Neural cell (in vitro differentiated cells): ENCODE data around the gene NCAPD2. TPM values are rescaled to one million over a fixed set of nuclear protein-coding genes. Genes with fewer than 3 reads are reported as not detected.
"Not testable (repeated sequence)": the region's sequence is repeated elsewhere in the genome, so short reads cannot be mapped to it uniquely, and the experiment has no call there.

Experiments
- H2AFZ ChIP-seq: fragments of 200-600, 300-800 bp; sonication (generic), shearing (Covaris generic); 2 replicates; pipeline ENCODE4 v1.6.0; 2014; ENCODE audit warnings: low read depth, mild to moderate bottlenecking, antibody characterized with exemption, low read length, moderate library complexity
- H3F3A ChIP-seq: fragments of 200-600 bp; shearing (Covaris generic); 2 replicates; pipeline ENCODE4 v1.6.1; 2016; ENCODE audit warnings: mild to moderate bottlenecking, moderate library complexity, mixed read lengths, antibody characterized with exemption, low read length; ENCODE audit not compliant: insufficient read depth, poor library complexity, severe bottlenecking
- H3K27ac ChIP-seq: fragments of 200-600, 300-800 bp; sonication (generic), shearing (Covaris generic); 2 replicates; pipeline ENCODE4 v1.5.1; 2014; ENCODE audit warnings: mild to moderate bottlenecking, low read length, moderate library complexity
- H3K27me3 ChIP-seq: fragments of 300-800, 200-600 bp; sonication (generic), shearing (Covaris generic); 2 replicates; pipeline ENCODE4 v1.6.0; 2014; ENCODE audit warnings: mild to moderate bottlenecking, low read depth, low read length, moderate library complexity; ENCODE audit not compliant: insufficient read depth
- H3K36me3 ChIP-seq: fragments of 300-800, 200-600 bp; sonication (generic), shearing (Covaris generic); 2 replicates; pipeline ENCODE4 v1.5.1; 2014; ENCODE audit warnings: mild to moderate bottlenecking, antibody characterized with exemption, low read length, moderate library complexity; ENCODE audit not compliant: insufficient read depth
- H3K4me2 ChIP-seq: fragments of 300-800, 200-600 bp; sonication (generic), shearing (Covaris generic); 2 replicates; pipeline ENCODE4 v1.6.0; 2014; ENCODE audit warnings: mild to moderate bottlenecking, low read length
- H3K4me3 ChIP-seq: fragments of 300-800, 200-600 bp; sonication (generic), shearing (Covaris generic); 2 replicates; pipeline ENCODE4 v1.5.1; 2014; ENCODE audit warnings: mild to moderate bottlenecking, low read length, moderate library complexity
- H3K79me2 ChIP-seq: fragments of 200-600 bp; shearing (Covaris generic); replicated peaks from 2 replicates; pipeline ENCODE4 v1.6.0; 2014; ENCODE audit warnings: mild to moderate bottlenecking, low read length, moderate library complexity; ENCODE audit not compliant: insufficient read depth
- H3K9ac ChIP-seq: fragments of 300-800, 200-600 bp; sonication (generic), shearing (Covaris generic); 2 replicates; pipeline ENCODE4 v1.6.1; 2016; ENCODE audit warnings: mild to moderate bottlenecking, low read length, mixed read lengths
- H3K9me2 ChIP-seq: fragments of 200-600 bp; shearing (Covaris generic); 2 replicates; pipeline ENCODE4 v1.6.1; 2016; ENCODE audit warnings: mild to moderate bottlenecking, low read length, mixed read lengths; ENCODE audit not compliant: insufficient read depth
- H3K9me3 ChIP-seq: fragments of 200-600, 300-800 bp; sonication (generic), shearing (Covaris generic); 2 replicates; pipeline ENCODE4 v1.6.1; 2016; ENCODE audit warnings: mild to moderate bottlenecking, mixed run types, low read length, moderate library complexity, mixed read lengths
- H4K20me1 ChIP-seq: fragments of 200-600 bp; shearing (Covaris generic); 2 replicates; pipeline ENCODE4 v1.6.1; 2016; ENCODE audit warnings: mild to moderate bottlenecking, mixed run types; ENCODE audit not compliant: insufficient read depth
- CTCF ChIP-seq: fragments of 450-650 bp; IDR thresholded peaks from 2 replicates; pipeline ENCODE4 v1.5.1; 2014; ENCODE audit warnings: antibody characterized with exemption, mild to moderate bottlenecking, moderate library complexity; ENCODE audit not compliant: poor library complexity, severe bottlenecking
- EP300 ChIP-seq: fragments of 450-650 bp; conservative IDR thresholded peaks from 2 replicates; pipeline ENCODE4 v1.6.1; 2014; ENCODE audit warnings: antibody characterized with exemption, mild to moderate bottlenecking, moderate library complexity; ENCODE audit not compliant: poor library complexity, severe bottlenecking
- EZH2 ChIP-seq: fragments of 200-600, 300-800 bp; shearing (Covaris generic), sonication (generic); IDR thresholded peaks from 2 replicates; pipeline ENCODE4 v1.6.1; 2014; ENCODE audit warnings: antibody characterized with exemption, low read length, borderline replicate concordance, mild to moderate bottlenecking; ENCODE audit not compliant: insufficient read depth, poor library complexity, severe bottlenecking
- MXI1 ChIP-seq: fragments of 450-650 bp; conservative IDR thresholded peaks from 2 replicates; pipeline ENCODE4 v1.6.1; 2014; ENCODE audit warnings: antibody characterized with exemption, mild to moderate bottlenecking; ENCODE audit not compliant: poor library complexity, severe bottlenecking
- POLR2AphosphoS5 ChIP-seq: IDR thresholded peaks from 2 replicates; pipeline ENCODE4 v1.6.1; 2012
- RAD21 ChIP-seq: fragments of 450-650 bp; conservative IDR thresholded peaks from 2 replicates; pipeline ENCODE4 v1.6.1; 2014; ENCODE audit warnings: antibody characterized with exemption, mild to moderate bottlenecking, moderate library complexity
- REST ChIP-seq: IDR thresholded peaks from 2 replicates; pipeline ENCODE4 v1.6.1; 2012; ENCODE audit warnings: borderline replicate concordance
- SMC3 ChIP-seq: fragments of 450-650 bp; conservative IDR thresholded peaks from 2 replicates; pipeline ENCODE4 v1.6.1; 2014; ENCODE audit warnings: antibody characterized with exemption, mild to moderate bottlenecking, moderate library complexity; ENCODE audit not compliant: poor library complexity
- TAF1 ChIP-seq: IDR thresholded peaks from 2 replicates; pipeline ENCODE4 v1.6.1; 2012; ENCODE audit warnings: low read depth
- polyA plus RNA-seq: library from polyadenylated mRNA; depleted of rRNA; stranded (reverse); fragments of >200 nt; gene quantifications from 2 replicates; pipeline ENCODE4 v1.2.3, GENCODE V29; 2014

Gene NCAPD2
- polyA plus RNA-seq, 1 donor from 2014 or later, result 4.5 TPM

GRCh38 chr12:6555018-6555691 is 61.3 kb downstream of the NCAPD2 start:
- no peaks in the 10 kb centered on the region for H3K9me2 ChIP-seq
- peak overlapping the region; percentile 56 for H3K27ac ChIP-seq
- H3K27me3 ChIP-seq, result no peaks in the 10 kb centered on the region
- H3K9me3 ChIP-seq, result no peaks in the 10 kb centered on the region
- H3K36me3 ChIP-seq, result no peaks in the 10 kb centered on the region
- no peaks in the 10 kb centered on the region for H3F3A ChIP-seq
- H3K4me2 ChIP-seq, result peak overlapping the region; percentile 68
- H4K20me1 ChIP-seq, result peaks cover 5% of the 10 kb centered on the region
- H3K4me3 ChIP-seq, result peak overlapping the region; percentile 91
- H2AFZ ChIP-seq, result no peak overlapping the region
- no peak for TF ChIP-seq TAF1
- TF ChIP-seq CTCF, result no peak
- no peak for TF ChIP-seq EP300
- TF ChIP-seq EZH2, result no peak
- no peak for TF ChIP-seq MXI1
- no peak for TF ChIP-seq RAD21
- TF ChIP-seq REST, result no peak
- TF ChIP-seq SMC3, result no peak
- no peak for TF ChIP-seq POLR2AphosphoS5
- peaks cover 30% of the 10 kb centered on the region for H3K79me2 ChIP-seq
- peak overlapping the region; percentile 75 for H3K9ac ChIP-seq

GRCh38 chr12:6556496-6556817 is 62.6 kb downstream of the NCAPD2 start:
- H4K20me1 ChIP-seq, H3K9me2 ChIP-seq, H3K27me3 ChIP-seq, H3K4me2 ChIP-seq, H3K27ac ChIP-seq, H2AFZ ChIP-seq, H3K36me3 ChIP-seq, H3F3A ChIP-seq, H3K9me3 ChIP-seq, H3K9ac ChIP-seq: not testable (repeated sequence)
- peaks cover 30% of the 10 kb centered on the region for H3K79me2 ChIP-seq
- peak overlapping the region; percentile 91 for H3K4me3 ChIP-seq

GRCh38 chr12:6556857-6557256 is 63.0 kb downstream of the NCAPD2 start:
- no peak overlapping the region for H3K4me2 ChIP-seq
- H3K9me2 ChIP-seq, result no peaks in the 10 kb centered on the region
- no peaks in the 10 kb centered on the region for H3F3A ChIP-seq
- TF ChIP-seq EZH2, result no peak
- no peak for TF ChIP-seq SMC3
- no peak for TF ChIP-seq CTCF
- TF ChIP-seq POLR2AphosphoS5, result no peak
- TF ChIP-seq EP300, result no peak
- TF ChIP-seq RAD21, result no peak
- TF ChIP-seq REST, result no peak
- no peak for TF ChIP-seq TAF1
- TF ChIP-seq MXI1, result no peak
- H3K36me3 ChIP-seq, result no peaks in the 10 kb centered on the region
- H3K9me3 ChIP-seq, result no peaks in the 10 kb centered on the region
- H4K20me1 ChIP-seq, result peaks cover 5% of the 10 kb centered on the region
- no peak overlapping the region for H3K4me3 ChIP-seq
- no peak overlapping the region for H3K9ac ChIP-seq
- no peak overlapping the region for H3K27ac ChIP-seq
- H3K27me3 ChIP-seq, result no peaks in the 10 kb centered on the region
- peaks cover 30% of the 10 kb centered on the region for H3K79me2 ChIP-seq
- H2AFZ ChIP-seq, result no peak overlapping the region
